Activated CD4-positive, alpha-beta T cell treated with anti-CD3 and anti-CD28 coated beads, Interleukin-10, Interleukin-2, amounts not matched to agents 100 ng/mL and 50 ng/mL, durations not matched to agents 16 hours and 8 hours (primary cell): ENCODE data around the gene TMEM247.
"Not testable (repeated sequence)": the region's sequence is repeated elsewhere in the genome, so short reads cannot be mapped to it uniquely, and the experiment has no call there.

Source experiments
- DNase-seq: peaks from one replicate; pipeline ENCODE4 v3.0.0-alpha.2; 2020

The TMEM247 gene

DNA sequence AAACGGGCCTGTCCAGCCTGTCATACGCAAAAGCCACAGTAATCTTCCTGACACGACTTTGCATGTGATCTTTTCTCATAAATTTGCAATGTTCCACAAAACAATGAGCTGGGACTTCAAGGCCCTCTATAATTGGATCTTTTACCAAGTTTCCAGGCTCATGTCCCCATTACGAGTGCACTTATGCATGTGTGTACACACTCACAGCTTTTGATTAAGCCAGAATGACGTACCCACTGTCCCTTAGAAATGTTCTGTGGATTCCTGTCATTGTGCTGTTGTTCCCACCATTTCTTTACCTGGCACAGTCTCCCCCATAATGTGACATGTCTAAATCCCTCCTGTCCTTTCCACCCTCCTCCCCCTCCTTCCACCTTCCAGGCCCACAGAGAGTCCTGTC lies 19.7 kb upstream of the TMEM247 start:
- no peak for DNase-seq

GRCh38 chr2:46460241-46460921 lies 19.0 kb upstream of the TMEM247 start:
- DNase-seq = no peak

DNA sequence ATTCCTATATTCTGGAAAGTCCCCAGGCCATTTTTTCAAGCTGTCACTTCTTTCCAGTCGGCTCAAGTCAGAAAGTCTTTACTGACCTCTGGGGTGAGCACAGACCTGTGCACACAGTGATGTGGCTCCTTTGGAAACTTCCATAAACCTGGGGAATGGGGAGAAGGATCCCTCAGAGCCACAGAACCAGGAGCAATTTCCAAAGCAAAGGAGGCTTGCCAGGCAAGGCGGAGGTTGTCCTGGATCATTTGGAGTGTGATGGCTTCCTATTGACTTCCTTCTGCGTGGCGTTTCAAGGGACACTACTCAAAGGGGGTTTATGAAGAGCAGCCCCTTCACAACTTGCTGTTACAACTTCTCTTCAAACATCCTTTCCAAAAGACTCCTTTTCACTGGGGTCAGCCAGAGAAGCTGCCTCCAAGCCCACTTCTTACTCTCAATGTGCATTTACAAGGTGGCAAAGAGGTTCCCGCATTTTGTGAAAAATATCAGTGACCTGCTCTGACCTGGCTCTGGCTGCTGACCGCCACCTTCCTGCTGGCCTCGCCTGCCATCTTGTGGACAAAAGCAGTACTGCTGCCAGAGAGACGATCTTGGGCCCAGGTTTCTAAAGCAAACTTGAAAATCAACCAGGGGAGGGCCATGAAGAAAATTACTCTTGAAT lies 18.2 kb upstream of the TMEM247 start:
- DNase-seq = peak; percentile 80

GRCh38 chr2:46461709-46462171 lies 17.6 kb upstream of the TMEM247 start:
- peak; percentile 38 for DNase-seq

DNA sequence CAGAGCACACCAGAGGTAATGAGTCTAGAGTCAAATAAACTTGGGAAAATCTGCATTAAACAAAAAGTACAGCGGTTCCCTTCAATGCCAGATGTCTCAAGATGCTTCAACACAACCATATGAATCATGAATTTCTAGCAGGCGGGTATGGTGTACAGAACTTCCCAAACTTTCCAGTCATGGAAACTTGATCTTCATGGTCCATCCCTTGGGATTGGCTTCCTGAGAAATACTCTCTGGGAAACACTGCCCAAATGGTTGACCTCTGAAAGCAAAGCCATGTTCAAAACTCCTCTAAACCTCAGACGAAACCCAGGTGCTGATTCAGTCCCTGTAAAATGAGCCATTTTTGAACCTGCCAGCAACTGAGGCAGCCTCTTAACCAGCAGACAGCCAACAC lies 16.4 kb upstream of the TMEM247 start:
- no peak for DNase-seq

DNA sequence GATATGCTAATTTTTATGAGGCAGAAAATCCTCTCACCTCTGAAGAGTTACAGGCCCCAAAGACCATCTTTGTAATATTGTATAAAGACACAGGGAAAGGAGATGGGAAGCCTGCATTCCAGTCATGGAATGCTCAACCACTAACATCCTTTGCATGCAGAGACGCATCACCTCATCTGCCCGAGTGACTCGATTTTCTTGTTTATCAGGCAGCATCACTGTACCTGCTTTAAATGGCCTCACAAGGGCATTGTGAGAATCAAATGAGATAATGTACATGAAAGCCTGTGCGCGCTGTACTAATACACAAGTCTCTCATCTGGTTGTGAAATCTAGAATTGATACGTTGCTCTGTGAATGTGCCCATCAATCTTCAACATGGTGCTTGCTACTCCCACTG lies 10.2 kb upstream of the TMEM247 start:
- DNase-seq = no peak

- no peak for DNase-seq
Observed at GRCh38 chr2:46469700-46470099, 9.7 kb upstream of the TMEM247 start.

DNA sequence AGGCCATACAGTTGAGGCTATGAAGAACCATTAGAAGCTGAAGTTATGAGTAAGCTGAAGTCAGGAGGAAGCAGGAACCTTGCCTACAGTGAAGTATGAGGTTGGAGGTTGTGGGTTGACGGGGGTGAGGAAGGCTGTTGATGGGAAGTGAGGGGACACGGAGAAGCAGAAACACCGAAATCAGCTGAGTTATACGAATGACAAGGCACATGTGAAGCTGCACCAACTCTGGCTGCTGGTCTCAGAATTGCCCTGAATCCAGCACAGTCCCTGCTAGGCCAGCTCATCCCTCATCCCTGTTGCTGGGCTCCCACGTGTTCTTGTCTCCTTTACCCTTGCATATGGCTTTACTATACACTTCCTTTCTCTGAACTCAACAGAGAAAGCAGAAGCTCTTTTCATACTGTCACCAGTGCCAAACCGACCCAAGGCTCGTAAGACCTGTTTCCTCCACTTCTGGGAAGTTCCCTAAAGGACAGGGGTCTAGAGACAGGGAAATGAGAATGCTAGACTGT lies 9.2 kb upstream of the TMEM247 start:
- no peak for DNase-seq

GRCh38 chr2:46471019-46471583 lies 8.3 kb upstream of the TMEM247 start:
- no peak for DNase-seq

GRCh38 chr2:46471697-46472096 lies 7.7 kb upstream of the TMEM247 start:
- DNase-seq = no peak

GRCh38 chr2:46472165-46472564 lies 7.2 kb upstream of the TMEM247 start:
- DNase-seq = not testable (repeated sequence)

- not testable (repeated sequence) for DNase-seq
Observed at GRCh38 chr2:46477462-46477861, 1.9 kb upstream of the TMEM247 start.

DNA sequence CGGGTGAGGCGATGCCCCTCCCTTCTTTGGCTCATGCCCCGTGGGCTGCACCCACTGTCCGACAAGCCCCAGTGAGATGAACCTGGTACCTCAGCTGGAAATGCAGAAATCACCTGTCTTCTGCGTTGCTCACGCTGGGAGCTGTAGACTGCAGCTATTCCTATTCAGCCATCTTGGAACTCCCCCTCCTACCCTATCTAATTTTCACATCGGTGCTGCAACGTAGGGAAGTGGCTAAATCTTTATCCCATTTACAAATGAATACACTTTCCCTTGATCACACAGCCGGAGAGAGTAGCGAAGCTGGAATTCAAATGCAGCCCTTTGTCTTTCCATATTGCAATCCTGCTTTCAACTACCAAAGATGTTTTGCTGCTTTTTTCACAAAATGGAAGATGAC lies 1.4 kb upstream of the TMEM247 start:
- DNase-seq = no peak

DNA sequence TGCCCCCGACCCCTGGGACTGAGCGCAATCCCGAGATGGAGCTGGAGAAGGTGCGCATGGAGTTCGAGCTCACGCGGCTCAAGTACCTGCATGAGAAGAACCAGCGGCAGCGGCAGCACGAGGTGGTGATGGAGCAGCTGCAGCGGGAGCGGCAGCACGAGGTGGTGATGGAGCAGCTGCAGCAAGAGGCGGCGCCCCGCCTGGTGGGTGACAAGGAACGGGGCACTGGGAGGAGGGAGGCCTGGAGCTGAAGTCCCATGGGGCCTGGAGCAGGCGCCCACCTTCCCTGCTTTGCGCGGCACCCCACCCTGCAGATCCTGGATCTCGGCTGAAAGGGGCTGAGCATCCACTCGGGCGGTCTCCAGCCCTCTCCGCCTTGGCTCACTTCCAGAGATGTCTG lies 1.2 kb downstream of the TMEM247 start:
- no peak for DNase-seq

- peak; percentile 48 for DNase-seq
Observed at GRCh38 chr2:46481198-46482193, 2.1 kb downstream of the TMEM247 start.

DNA sequence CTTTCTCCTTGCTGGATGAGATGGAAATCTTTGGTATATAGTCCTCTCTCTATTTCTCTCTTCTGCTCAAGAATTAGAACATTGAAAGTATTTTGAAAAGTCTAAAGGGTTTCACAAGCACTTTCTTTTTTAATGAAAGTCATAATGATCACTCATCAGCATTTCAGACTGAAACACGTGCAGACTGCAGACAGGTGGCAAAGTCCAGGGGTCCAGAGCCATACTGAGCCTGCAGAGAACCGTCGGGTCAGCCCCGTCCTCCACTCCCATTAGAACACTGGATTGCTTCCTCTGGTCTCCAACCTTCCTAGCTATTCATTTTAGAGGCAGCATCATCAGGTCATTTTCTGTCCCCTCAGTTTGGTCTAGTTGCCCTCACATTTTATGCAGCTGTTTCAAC lies 3.1 kb downstream of the TMEM247 start:
- no peak for DNase-seq

- no peak for DNase-seq
Observed at GRCh38 chr2:46485002-46485401, 5.6 kb downstream of the TMEM247 start.

DNA sequence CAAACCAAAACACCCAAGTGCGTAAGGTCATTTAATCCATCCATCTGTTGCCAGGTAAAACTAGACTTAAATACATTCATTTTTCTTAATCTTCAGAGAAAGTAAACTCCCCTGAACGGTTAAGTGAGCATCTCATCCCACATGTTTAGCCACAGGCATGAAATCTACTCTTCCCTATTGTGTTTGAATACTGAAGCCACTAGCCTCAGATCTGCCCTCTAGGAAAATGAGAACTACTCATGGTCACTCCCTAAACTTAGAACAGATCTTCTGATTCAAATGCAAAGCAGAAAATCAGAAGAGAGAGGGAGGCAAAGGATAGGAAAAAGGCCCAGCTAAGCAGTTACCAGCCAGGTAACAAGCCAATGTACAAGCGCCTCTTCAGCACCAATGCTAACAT lies 7.1 kb downstream of the TMEM247 start:
- no peak for DNase-seq

GRCh38 chr2:46487667-46488335 lies 8.4 kb downstream of the TMEM247 start:
- DNase-seq = no peak

DNA sequence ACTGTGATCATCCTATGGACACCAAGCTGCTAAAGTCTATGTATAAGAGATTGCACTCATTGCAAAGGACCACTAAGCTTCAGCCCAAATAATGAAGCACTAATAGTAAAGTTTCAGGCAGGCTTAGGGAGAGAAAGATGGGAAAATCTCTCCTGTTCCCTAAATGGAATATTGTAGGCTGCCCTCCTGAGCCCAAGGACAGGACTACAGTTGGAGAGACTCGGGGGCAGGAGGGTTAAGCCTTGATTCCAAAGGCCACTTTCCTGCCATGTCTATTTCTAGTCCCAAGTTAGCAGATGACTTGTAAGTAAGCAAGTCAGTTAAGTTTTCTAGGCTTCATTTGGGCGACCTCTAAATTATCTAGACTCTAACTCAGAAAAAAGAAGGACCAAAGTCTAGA lies 9.0 kb downstream of the TMEM247 start:
- DNase-seq = no peak

GRCh38 chr2:46489423-46490174 lies 10.2 kb downstream of the TMEM247 start:
- no peak for DNase-seq
